ENCODE measurements around the gene DLG2. TPM values are rescaled to one million over a fixed set of nuclear protein-coding genes. Genes with fewer than 3 reads are reported as not detected.

Gene DLG2
- total RNA-seq, 2 experiments from 2014 or later: 6.9 to 8.2 TPM

DNA sequence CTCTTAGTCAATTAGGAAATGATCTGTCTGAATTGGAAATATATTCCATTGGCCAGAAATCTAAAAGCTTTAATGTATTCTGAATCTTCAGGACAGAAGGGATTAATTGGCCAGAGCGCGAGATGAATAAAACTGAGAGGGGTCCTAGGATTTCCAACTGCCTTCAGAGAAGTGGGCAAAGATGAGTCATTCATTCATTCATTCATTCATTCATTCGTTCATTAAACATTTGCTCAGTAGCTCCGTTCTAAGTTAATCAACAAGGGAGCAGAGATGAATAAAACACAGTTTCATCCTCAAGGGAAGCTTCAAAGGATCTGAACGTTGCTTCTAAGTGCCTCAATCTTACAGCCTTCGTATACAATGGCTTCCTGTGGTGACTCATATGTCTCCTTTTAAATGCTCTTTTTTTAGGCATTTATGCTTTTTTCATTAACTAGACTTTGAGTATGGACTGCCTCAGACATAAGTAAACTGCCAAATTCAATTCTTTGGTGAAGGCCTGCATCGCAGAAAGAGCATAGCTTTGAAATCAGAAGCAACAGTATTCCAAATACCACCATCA is 1803.6 kb downstream of the DLG2 start:
- Histone ChIP-seq H3K4me2 (ENCODE audit: low read length) (no peak overlapping the region), H3K4me3 (ENCODE audit: low read depth, low read length, poor library complexity, severe bottlenecking) (no peak overlapping the region), H3K9me2 (ENCODE audit: insufficient read depth, low read length) (no peaks in the 10 kb centered on the region), H3K27ac (ENCODE audit: low read depth, low read length, poor library complexity, severe bottlenecking) (no peak overlapping the region), H3K9me3 (ENCODE audit: low read length) (no peaks in the 10 kb centered on the region), H3K36me3 (ENCODE audit: insufficient read depth, low read length) (no peaks in the 10 kb centered on the region), H3K79me2 (ENCODE audit: insufficient read depth, low read depth, low read length) (no peaks in the 10 kb centered on the region), H4K20me1 (ENCODE audit: insufficient read depth, low read length) (no peaks in the 10 kb centered on the region), H2AFZ (ENCODE audit: low read length) (no peak overlapping the region), H3K4me1 (ENCODE audit: insufficient read depth, low read length, poor library complexity, severe bottlenecking) (no peaks in the 10 kb centered on the region)
- ChIA-PET CTCF (ENCODE audit: unreplicated experiment) (no interaction called here), POLR2A (no interaction called here)
- TF ChIP-seq, protein P1, sequence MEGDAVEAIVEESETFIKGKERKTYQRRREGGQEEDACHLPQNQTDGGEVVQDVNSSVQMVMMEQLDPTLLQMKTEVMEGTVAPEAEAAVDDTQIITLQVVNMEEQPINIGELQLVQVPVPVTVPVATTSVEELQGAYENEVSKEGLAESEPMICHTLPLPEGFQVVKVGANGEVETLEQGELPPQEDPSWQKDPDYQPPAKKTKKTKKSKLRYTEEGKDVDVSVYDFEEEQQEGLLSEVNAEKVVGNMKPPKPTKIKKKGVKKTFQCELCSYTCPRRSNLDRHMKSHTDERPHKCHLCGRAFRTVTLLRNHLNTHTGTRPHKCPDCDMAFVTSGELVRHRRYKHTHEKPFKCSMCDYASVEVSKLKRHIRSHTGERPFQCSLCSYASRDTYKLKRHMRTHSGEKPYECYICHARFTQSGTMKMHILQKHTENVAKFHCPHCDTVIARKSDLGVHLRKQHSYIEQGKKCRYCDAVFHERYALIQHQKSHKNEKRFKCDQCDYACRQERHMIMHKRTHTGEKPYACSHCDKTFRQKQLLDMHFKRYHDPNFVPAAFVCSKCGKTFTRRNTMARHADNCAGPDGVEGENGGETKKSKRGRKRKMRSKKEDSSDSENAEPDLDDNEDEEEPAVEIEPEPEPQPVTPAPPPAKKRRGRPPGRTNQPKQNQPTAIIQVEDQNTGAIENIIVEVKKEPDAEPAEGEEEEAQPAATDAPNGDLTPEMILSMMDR (conservative IDR thresholded peaks at IDR 0.05; ENCODE audit: low read length): no peak
- TF ChIP-seq EZH2phosphoT487 (IDR thresholded peaks at IDR 0.05; ENCODE audit: borderline replicate concordance, low read depth, low read length): no peak
- intact Hi-C loops (cut with micrococcal nuclease; ENCODE audit: unreplicated experiment): loop anchor here (5.0 kb wide), 1 partner anchor 956 kb away; no protein-coding TSS in a partner anchor
- no TSS peak for BruUV-seq (replicated peaks)
- DNase-seq (ENCODE audit: low spot score): no peak

DNA sequence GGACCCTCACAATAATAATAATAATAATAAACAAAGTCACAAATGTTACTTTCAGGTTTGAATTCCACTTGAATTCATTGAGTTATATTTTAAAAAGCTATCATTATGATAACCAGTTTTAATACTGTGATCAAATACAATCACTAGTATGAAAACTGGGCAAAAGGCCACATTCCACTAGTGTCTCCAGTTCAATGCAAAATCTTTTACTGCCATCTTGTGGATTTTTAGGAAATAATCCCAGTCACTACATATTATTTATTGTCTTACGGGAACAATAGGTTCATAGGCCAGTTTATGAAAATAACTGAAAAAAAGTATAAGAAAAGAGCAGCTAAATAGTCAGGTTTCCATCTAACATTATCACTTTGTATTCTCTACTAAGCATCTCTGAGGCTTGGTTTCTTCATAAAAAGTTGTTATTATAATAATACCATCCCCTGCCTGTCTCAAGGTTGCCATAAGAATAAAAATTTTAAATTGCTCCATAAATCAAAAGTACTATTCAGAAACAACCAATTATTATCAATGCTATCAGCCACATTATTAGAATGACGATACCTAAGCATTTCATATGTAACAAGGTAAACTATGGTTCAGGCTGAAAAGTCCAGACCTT is 1807.1 kb downstream of the DLG2 start:
- H3K79me2 ChIP-seq (ENCODE audit: insufficient read depth, low read depth, low read length): no peaks in the 10 kb centered on the region
- no peaks in the 10 kb centered on the region for H3K4me1 ChIP-seq (ENCODE audit: insufficient read depth, low read length, poor library complexity, severe bottlenecking)
- H3K9me2 ChIP-seq (ENCODE audit: insufficient read depth, low read length): no peaks in the 10 kb centered on the region
- no TSS peak for BruUV-seq (replicated peaks)
- no peak overlapping the region for H3K4me2 ChIP-seq (ENCODE audit: low read length)
- H3K36me3 ChIP-seq (ENCODE audit: insufficient read depth, low read length): no peaks in the 10 kb centered on the region
- ChIA-PET POLR2A (interaction anchor here (0.6 to 1.2 kb wide), 6 partner anchors 11 to 968 kb away, joined by 3 to 6 read pairs (median 4); no protein-coding TSS in a partner anchor), CTCF (ENCODE audit: unreplicated experiment) (interaction anchor here (0.6 kb wide), 2 partner anchors 25 to 545 kb away, joined by 3 read pairs; no protein-coding TSS in a partner anchor)
- H3K9me3 ChIP-seq (ENCODE audit: low read length): no peaks in the 10 kb centered on the region
- peak; percentile 49 for DNase-seq (ENCODE audit: low spot score)
- TF ChIP-seq EZH2phosphoT487 (IDR thresholded peaks at IDR 0.05; ENCODE audit: borderline replicate concordance, low read depth, low read length): no peak
- TF ChIP-seq, protein P1 (conservative IDR thresholded peaks at IDR 0.05; ENCODE audit: low read length): peak; percentile 82
- H3K27ac ChIP-seq (ENCODE audit: low read depth, low read length, poor library complexity, severe bottlenecking): no peak overlapping the region
- no peaks in the 10 kb centered on the region for H4K20me1 ChIP-seq (ENCODE audit: insufficient read depth, low read length)
- no peak overlapping the region for H3K4me3 ChIP-seq (ENCODE audit: low read depth, low read length, poor library complexity, severe bottlenecking)
- intact Hi-C loops (cut with micrococcal nuclease; ENCODE audit: unreplicated experiment): loop anchor here (2.0 to 10.0 kb wide), 6 partner anchors 528 to 1135 kb away; no protein-coding TSS in a partner anchor
- no peak overlapping the region for H2AFZ ChIP-seq (ENCODE audit: low read length)

DNA sequence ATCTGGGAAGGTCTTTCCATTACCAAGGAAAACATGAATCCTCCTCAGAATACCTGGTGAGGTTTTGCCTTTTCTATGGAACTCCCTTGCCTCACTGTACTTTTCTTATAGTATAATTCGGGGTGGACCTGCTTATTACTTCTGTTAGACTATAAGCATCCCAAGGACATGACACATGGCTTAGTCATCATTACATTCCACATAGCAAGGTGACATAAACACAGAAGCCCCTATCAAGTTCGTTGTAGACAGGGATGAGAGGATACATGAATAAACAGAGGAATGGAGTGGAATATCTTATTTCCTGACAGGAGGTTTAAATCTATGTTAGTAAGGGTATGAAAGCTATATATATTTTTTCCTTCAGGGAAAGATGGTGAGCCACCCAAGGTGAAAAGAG is 1808.8 kb downstream of the DLG2 start:
- Histone ChIP-seq H3K4me2 (ENCODE audit: low read length) (no peak overlapping the region), H3K4me1 (ENCODE audit: insufficient read depth, low read length, poor library complexity, severe bottlenecking) (no peaks in the 10 kb centered on the region), H3K27ac (ENCODE audit: low read depth, low read length, poor library complexity, severe bottlenecking) (no peak overlapping the region), H3K79me2 (ENCODE audit: insufficient read depth, low read depth, low read length) (no peaks in the 10 kb centered on the region), H3K9me2 (ENCODE audit: insufficient read depth, low read length) (no peaks in the 10 kb centered on the region), H3K9me3 (ENCODE audit: low read length) (no peaks in the 10 kb centered on the region), H4K20me1 (ENCODE audit: insufficient read depth, low read length) (no peaks in the 10 kb centered on the region), H3K4me3 (ENCODE audit: low read depth, low read length, poor library complexity, severe bottlenecking) (no peak overlapping the region), H3K36me3 (ENCODE audit: insufficient read depth, low read length) (no peaks in the 10 kb centered on the region), H2AFZ (ENCODE audit: low read length) (no peak overlapping the region)
- intact Hi-C loops (cut with micrococcal nuclease; ENCODE audit: unreplicated experiment): loop anchor here (5.0 to 10.0 kb wide), 4 partner anchors 526 to 1134 kb away; no protein-coding TSS in a partner anchor
- no peak for TF ChIP-seq EZH2phosphoT487 (IDR thresholded peaks at IDR 0.05; ENCODE audit: borderline replicate concordance, low read depth, low read length)
- TF ChIP-seq, protein P1 (conservative IDR thresholded peaks at IDR 0.05; ENCODE audit: low read length): no peak
- POLR2A ChIA-PET: no interaction called here
- no peak for DNase-seq (ENCODE audit: low spot score)
- BruUV-seq (replicated peaks): no TSS peak
- CTCF ChIA-PET (ENCODE audit: unreplicated experiment): no interaction called here
